Prostate gland (tissue), 2 donors: Measurements from ENCODE around the gene PWWP2B. TPM values are rescaled to one million over a fixed set of nuclear protein-coding genes. Genes with fewer than 3 reads are reported as not detected.

Experiments used
- DNase-seq: peaks from one replicate; pipeline ENCODE4 v3.0.0-alpha.2; 2019; ENCODE audit warnings: low spot score
- H3K27ac ChIP-seq, 2 donors: fragments of 200-600 bp; sonication (generic); 2 replicates each; pipeline ENCODE4 v1.5.1; 2017 to 2019
- H3K27me3 ChIP-seq: fragments of 200-600 bp; sonication (generic); replicated peaks from 2 replicates; pipeline ENCODE4 v1.5.1; 2019; ENCODE audit not compliant: insufficient read depth
- H3K36me3 ChIP-seq, 2 donors: fragments of 200-600 bp; sonication (generic); 1 replicate in 1 of 2; 2 replicates in 1 of 2; pipeline versions ENCODE4 v1.5.1 to v1.8.1; 2017 to 2019
- H3K4me1 ChIP-seq: fragments of 200-600 bp; sonication (generic); replicated peaks from 2 replicates; pipeline ENCODE4 v1.5.1; 2019
- H3K4me3 ChIP-seq, 2 donors: fragments of 200-600 bp; sonication (generic); 2 replicates each; pipeline ENCODE4 v1.5.1; 2017 to 2019
- H3K9me3 ChIP-seq: fragments of 200-600 bp; sonication (generic); 2 replicates; pipeline ENCODE4 v1.5.1; 2017
- POLR2A ChIP-seq: fragments of 450-650 bp; IDR thresholded peaks from one replicate; pipeline ENCODE4 v1.6.1; 2016; ENCODE audit warnings: antibody characterized with exemption, mild to moderate bottlenecking
- POLR2AphosphoS5 ChIP-seq: sonication (generic); formaldehyde crosslinking; IDR thresholded peaks from one replicate; pipeline ENCODE4 v1.6.1; 2017; ENCODE audit warnings: antibody characterized with exemption
- WGBS: methylation state at CpG from one replicate; pipeline ENCODE4 v1.1.5; 2018; 5-methylcytosine and 5-hydroxymethylcytosine counted together
- intact Hi-C: fragments of 100-400 bp; cut with DNase I; formaldehyde crosslinking; loops from one replicate; pipeline ENCODE4 v1.14.2; 2022
- total RNA-seq, 2 donors: library from RNA; depleted of rRNA; stranded (reverse); fragments of >200 nt; gene quantifications; one replicate each; pipeline ENCODE4 v1.1.0, GENCODE V29; 2016
- TF ChIP-seq, protein P1 (sequence below), 4 experiments: fragments of 200-600 bp in 2 of 4; fragments of 450-650 bp in 2 of 4; sonication (generic) in 2 of 4; IDR thresholded peaks; 1 replicate in 3 of 4; 2 replicates in 1 of 4; pipeline ENCODE4 v1.5.1; 2016 to 2019; ENCODE audit warnings: antibody characterized with exemption in 4 of 4, mild to moderate bottlenecking in 2 of 4, moderate library complexity in 2 of 4

The PWWP2B gene
- total RNA-seq, 2 donors from 2014 or later, result 27.5 to 36.6 TPM

DNA sequence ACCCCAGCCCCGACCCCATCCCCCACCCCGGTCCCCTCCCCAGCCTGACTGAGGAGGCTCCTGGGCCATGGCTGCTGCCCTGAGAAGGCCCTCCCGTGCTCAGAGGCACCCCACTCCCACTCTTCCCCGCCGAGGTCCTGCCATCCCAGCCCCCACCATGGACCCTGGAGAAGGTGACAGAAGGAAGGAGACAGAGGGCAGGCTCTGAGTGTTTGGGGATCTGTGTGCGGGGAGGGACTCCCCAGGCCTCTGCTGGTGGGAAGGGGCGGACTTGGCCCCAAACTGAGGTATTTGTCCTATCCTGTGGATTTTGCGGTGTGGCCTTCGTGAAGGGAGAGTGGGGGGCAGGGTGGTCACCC is 53.4 kb downstream of the PWWP2B start:
- intact Hi-C loops, result no loop called here
- no peaks in the 10 kb centered on the region for H3K27me3 ChIP-seq
- DNase-seq, result no peak
- WGBS, result 77% methylated on average over 9 of the region's 9 CpGs
- H3K36me3 ChIP-seq, result no peaks in the 10 kb centered on the region
- H3K9me3 ChIP-seq, result no peaks in the 10 kb centered on the region
- no peak overlapping the region for H3K27ac ChIP-seq
- H3K4me3 ChIP-seq, result no peak overlapping the region
- peaks cover 20% of the 10 kb centered on the region for H3K4me1 ChIP-seq
- TF ChIP-seq, protein P1, sequence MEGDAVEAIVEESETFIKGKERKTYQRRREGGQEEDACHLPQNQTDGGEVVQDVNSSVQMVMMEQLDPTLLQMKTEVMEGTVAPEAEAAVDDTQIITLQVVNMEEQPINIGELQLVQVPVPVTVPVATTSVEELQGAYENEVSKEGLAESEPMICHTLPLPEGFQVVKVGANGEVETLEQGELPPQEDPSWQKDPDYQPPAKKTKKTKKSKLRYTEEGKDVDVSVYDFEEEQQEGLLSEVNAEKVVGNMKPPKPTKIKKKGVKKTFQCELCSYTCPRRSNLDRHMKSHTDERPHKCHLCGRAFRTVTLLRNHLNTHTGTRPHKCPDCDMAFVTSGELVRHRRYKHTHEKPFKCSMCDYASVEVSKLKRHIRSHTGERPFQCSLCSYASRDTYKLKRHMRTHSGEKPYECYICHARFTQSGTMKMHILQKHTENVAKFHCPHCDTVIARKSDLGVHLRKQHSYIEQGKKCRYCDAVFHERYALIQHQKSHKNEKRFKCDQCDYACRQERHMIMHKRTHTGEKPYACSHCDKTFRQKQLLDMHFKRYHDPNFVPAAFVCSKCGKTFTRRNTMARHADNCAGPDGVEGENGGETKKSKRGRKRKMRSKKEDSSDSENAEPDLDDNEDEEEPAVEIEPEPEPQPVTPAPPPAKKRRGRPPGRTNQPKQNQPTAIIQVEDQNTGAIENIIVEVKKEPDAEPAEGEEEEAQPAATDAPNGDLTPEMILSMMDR (IDR thresholded peaks at IDR 0.05), result no peak
- TF ChIP-seq POLR2A (no peak), POLR2AphosphoS5 (no peak)

DNA sequence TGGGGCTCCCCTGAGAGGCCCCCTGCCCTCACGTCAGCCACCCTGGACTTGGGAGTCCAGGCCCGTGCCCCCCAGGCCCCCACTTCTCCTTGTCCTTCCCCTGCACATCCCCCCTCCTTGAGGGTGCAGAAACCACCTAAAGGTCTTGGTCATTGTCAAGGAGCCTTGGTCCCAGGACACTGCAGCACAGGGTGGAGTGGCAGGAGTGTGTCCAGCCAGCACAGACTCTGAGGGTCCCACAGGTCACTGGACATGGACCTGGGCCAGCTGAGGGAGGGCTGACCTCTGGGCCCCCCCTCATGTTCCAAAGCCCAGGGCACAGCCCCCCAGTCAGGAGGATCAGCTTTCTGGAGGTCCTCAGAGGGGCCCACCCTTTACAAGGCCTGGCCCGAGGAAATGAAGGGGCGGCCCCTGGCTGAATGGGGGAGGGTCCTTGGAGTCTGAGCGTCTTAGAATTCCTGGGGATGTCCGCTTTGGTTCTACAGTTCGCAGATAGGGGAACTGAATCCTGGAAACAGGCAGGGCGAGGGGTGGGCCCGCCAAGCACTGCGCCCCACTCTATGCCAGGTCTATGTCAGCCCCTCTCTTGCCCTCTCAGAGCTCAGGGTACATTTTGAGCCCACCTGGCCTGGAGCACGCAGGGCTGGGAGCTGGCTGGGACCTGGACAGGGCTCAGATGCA is 54.0 kb downstream of the PWWP2B start:
- 69% methylated on average over 11 of the region's 11 CpGs for WGBS
- intact Hi-C loops, result no loop called here
- Histone ChIP-seq H3K27me3 (no peaks in the 10 kb centered on the region), H3K27ac (no peak overlapping the region), H3K4me3 (no peak overlapping the region), H3K36me3 (no peaks in the 10 kb centered on the region), H3K4me1 (peaks cover 20% of the 10 kb centered on the region), H3K9me3 (no peaks in the 10 kb centered on the region)
- DNase-seq, result no peak
- TF ChIP-seq POLR2A (no peak), POLR2AphosphoS5 (no peak)
- TF ChIP-seq, protein P1 (IDR thresholded peaks at IDR 0.05), result no peak

DNA sequence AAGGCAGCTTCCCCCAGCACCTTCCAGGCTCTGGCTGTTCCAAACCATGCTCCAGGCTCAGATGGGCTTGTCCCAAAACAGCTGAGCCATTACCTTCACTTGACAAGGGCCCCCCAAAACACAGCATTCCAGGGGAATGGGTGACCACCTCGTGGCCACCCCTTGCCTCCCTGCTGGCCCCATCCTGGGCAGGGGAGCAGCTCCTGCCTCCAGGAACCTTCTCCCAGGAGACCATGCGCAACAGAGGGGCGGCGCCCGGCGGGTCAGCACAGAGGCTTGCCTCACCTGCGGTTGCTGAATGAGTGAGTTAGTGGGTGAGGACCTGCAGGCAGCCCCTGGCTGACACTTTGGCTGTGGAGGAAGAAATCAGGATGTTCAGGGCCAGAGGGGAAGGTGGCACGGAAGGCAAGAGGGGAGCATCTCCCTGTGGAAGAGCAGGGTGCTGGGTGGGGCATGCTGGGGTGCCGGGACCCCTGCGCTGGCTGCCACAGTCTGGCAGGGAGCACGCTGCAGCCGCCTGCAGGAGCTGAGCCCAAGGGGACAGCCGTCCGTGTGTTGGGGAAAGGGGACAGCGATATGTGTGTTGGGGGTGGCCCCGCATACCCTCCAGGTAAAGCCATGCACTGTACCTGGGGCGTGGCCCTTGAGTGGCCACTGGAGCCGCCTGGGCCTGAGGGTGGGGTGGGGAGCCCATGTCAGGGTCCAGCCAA is 54.7 kb downstream of the PWWP2B start:
- Histone ChIP-seq H3K4me1 (peaks cover 20% of the 10 kb centered on the region), H3K36me3 (no peaks in the 10 kb centered on the region), H3K4me3 (no peak overlapping the region), H3K27ac (no peak overlapping the region), H3K9me3 (no peaks in the 10 kb centered on the region), H3K27me3 (no peaks in the 10 kb centered on the region)
- TF ChIP-seq POLR2A (no peak), POLR2AphosphoS5 (no peak)
- TF ChIP-seq, protein P1 (IDR thresholded peaks at IDR 0.05), result no peak
- intact Hi-C loops, result loop anchor here (2.0 kb wide), 2 partner anchors 55 to 229 kb away; partner anchors contain the start of gene PWWP2B
- whole genome bisulfite sequencing, result 89% methylated on average over 18 of the region's 18 CpGs
- no peak for DNase-seq

DNA sequence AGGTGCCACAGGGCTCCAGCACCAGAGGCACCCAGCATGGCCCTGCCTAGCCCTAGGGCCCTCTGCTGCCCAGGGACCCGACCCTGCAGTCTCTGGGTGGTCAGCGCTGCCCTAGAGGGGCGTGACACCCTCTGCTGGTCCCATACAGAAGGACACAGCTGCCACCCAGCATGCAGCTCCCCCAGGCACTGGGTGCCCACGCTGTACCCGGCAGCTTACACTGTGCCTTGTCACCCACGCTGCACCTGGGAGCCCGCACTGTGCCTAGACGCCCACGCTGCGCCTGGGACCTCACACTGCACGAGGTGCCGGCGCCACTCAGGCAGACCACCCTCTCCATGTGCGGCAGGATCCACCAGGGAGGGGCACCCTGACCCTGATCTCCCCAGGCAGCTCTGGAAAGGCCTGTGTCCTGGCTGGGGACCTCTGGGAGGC is 55.2 kb downstream of the PWWP2B start:
- no peak overlapping the region for H3K27ac ChIP-seq
- H3K27me3 ChIP-seq, result no peaks in the 10 kb centered on the region
- peaks cover 17% of the 10 kb centered on the region for H3K4me1 ChIP-seq
- DNase-seq, result no peak
- 84% methylated on average over 5 of the region's 14 CpGs for WGBS
- H3K4me3 ChIP-seq, result no peak overlapping the region
- H3K9me3 ChIP-seq, result no peaks in the 10 kb centered on the region
- H3K36me3 ChIP-seq, result no peaks in the 10 kb centered on the region
- intact Hi-C loops, result loop anchor here (2.0 kb wide), 2 partner anchors 55 to 229 kb away; partner anchors contain the start of gene PWWP2B
- TF ChIP-seq POLR2A, result no peak
- TF ChIP-seq, protein P1 (IDR thresholded peaks at IDR 0.05), result peak in 2 of 4 experiments; percentile 29 to 31
- no peak for TF ChIP-seq POLR2AphosphoS5
